Brain microvascular endothelial cell (primary cell): ENCODE data around the gene SLCO2A1.

ENCODE experiments used
- DNase-seq: peaks from one replicate; pipeline ENCODE4 v3.0.0-alpha.2; 2020
- H3K27ac ChIP-seq: fragments of 250-450 bp; sonication (Bioruptor Pico); 2 replicates; pipeline ENCODE4 v1.5.1; 2020; ENCODE audit warnings: mild to moderate bottlenecking, moderate library complexity
- H3K27me3 ChIP-seq: fragments of 250-450 bp; sonication (Bioruptor Pico); replicated peaks from 2 replicates; pipeline ENCODE4 v1.5.1; 2020; ENCODE audit warnings: mild to moderate bottlenecking
- H3K36me3 ChIP-seq: fragments of 250-450 bp; sonication (Bioruptor Pico); replicated peaks from 2 replicates; pipeline ENCODE4 v1.5.1; 2020; ENCODE audit warnings: mild to moderate bottlenecking
- H3K4me3 ChIP-seq: 2 replicates; pipeline ENCODE4 v1.5.1; 2011; ENCODE audit warnings: low read depth, mild to moderate bottlenecking, control low read depth, low read length, moderate library complexity
- CTCF ChIP-seq: IDR thresholded peaks from 2 replicates; pipeline ENCODE4 v1.5.1; 2011; ENCODE audit warnings: low read depth, mild to moderate bottlenecking, moderate library complexity, low read length, control low read depth, inconsistent platforms; ENCODE audit errors: missing control alignments
- in situ Hi-C: cut with HindIII; loops from 2 replicates; pipeline ENCODE4 v1.10.0; 2017; ENCODE audit warnings: low sequenced_read_pairs, low pct_ligation_motif_present

The SLCO2A1 gene

GRCh38 chr3:133924041-133924440 lies 105.7 kb downstream of the SLCO2A1 start:
- in situ Hi-C loops: no loop called here
- Histone ChIP-seq H3K27ac (no peak overlapping the region), H3K36me3 (no peaks in the 10 kb centered on the region), H3K27me3 (peaks cover 2% of the 10 kb centered on the region), H3K4me3 (no peak overlapping the region)
- DNase-seq: no peak
- no peak for TF ChIP-seq CTCF

GRCh38 chr3:133921592-133921991 lies 108.1 kb downstream of the SLCO2A1 start:
- Histone ChIP-seq H3K27ac (no peak overlapping the region), H3K27me3 (no peaks in the 10 kb centered on the region), H3K36me3 (no peaks in the 10 kb centered on the region), H3K4me3 (no peak overlapping the region)
- DNase-seq: no peak
- in situ Hi-C loops: no loop called here
- no peak for TF ChIP-seq CTCF

- TF ChIP-seq CTCF: no peak
- no peak overlapping the region for H3K27ac ChIP-seq
- no peak for DNase-seq
- no peak overlapping the region for H3K4me3 ChIP-seq
- H3K36me3 ChIP-seq: no peaks in the 10 kb centered on the region
- no peaks in the 10 kb centered on the region for H3K27me3 ChIP-seq
- in situ Hi-C loops: no loop called here
Observed at GRCh38 chr3:133917144-133917543, 112.6 kb downstream of the SLCO2A1 start.

GRCh38 chr3:133915685-133916658 lies 113.8 kb downstream of the SLCO2A1 start:
- in situ Hi-C loops: no loop called here
- Histone ChIP-seq H3K4me3 (no peak overlapping the region), H3K36me3 (no peaks in the 10 kb centered on the region), H3K27me3 (no peaks in the 10 kb centered on the region), H3K27ac (no peak overlapping the region)
- peak; percentile 40 for DNase-seq
- TF ChIP-seq CTCF: no peak

- Histone ChIP-seq H3K36me3 (no peaks in the 10 kb centered on the region), H3K27me3 (no peaks in the 10 kb centered on the region), H3K27ac (no peak overlapping the region), H3K4me3 (no peak overlapping the region)
- no peak for TF ChIP-seq CTCF
- no peak for DNase-seq
- in situ Hi-C loops: no loop called here
Observed at GRCh38 chr3:133914839-133915600, 114.7 kb downstream of the SLCO2A1 start.
